ENCODE data around the gene DGCR8. TPM values are rescaled to one million over a fixed set of nuclear protein-coding genes. Genes with fewer than 3 reads are reported as not detected.

DGCR8 gene
- total RNA-seq, 2 experiments from 2014 or later = 52.3 to 55.2 TPM

- Mint-ChIP-seq H3K27ac (no peak overlapping the region), H3K4me1 (ENCODE audit: low read depth) (peaks cover 19% of the 10 kb centered on the region), H3K36me3 (ENCODE audit: low read depth) (peaks cover 34% of the 10 kb centered on the region), H3K9me3 (ENCODE audit: insufficient read depth) (no peaks in the 10 kb centered on the region), H3K27me3 (ENCODE audit: low read depth) (no peaks in the 10 kb centered on the region), H3K4me3 (no peak overlapping the region)
- no peak for DNase-seq
- no peak for ATAC-seq
- POLR2A ChIA-PET = interaction anchor here (0.6 to 1.0 kb wide), 2 partner anchors 11 to 29 kb away, joined by 3 to 5 read pairs; partner anchors contain the start of gene TRMT2A
- CTCF ChIA-PET = interaction anchor here (0.9 to 3.6 kb wide), 6 partner anchors 10 to 180 kb away, joined by 3 to 28 read pairs (median 8); partner anchors contain the start of genes RANBP1 and TRMT2A
Measured at GRCh38 chr22:20127869-20128618, 48.0 kb downstream of the DGCR8 start.

DNA sequence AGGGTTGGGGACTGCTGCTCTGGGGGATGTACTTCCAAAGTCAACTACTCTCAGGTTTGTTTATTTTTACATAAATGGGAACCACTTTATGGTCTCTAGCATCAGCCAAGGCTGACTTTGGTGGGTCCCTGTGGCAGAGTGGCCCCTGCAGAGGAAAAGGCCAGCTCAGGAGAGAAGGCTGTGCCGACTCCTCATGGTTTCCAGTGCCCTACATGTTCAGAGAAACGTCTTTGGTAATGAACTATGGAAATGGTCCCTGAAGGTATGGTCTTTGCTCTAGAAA, 48.5 kb downstream of the DGCR8 start:
- peaks cover 24% of the 10 kb centered on the region for H3K4me1 Mint-ChIP-seq (ENCODE audit: low read depth)
- ChIA-PET POLR2A (interaction anchor here (1.0 kb wide), 1 partner anchor 11 kb away, joined by 5 read pairs; the partner anchor contains the start of gene TRMT2A), CTCF (interaction anchor here (1.1 to 3.6 kb wide), 7 partner anchors 10 to 159 kb away, joined by 4 to 28 read pairs (median 8); partner anchors contain the start of genes RANBP1 and TRMT2A)
- no peak overlapping the region for H3K4me3 Mint-ChIP-seq
- H3K27me3 Mint-ChIP-seq (ENCODE audit: low read depth) = no peaks in the 10 kb centered on the region
- no peak overlapping the region for H3K27ac Mint-ChIP-seq
- ATAC-seq = no peak
- DNase-seq = no peak
- peaks cover 34% of the 10 kb centered on the region for H3K36me3 Mint-ChIP-seq (ENCODE audit: low read depth)
- no peaks in the 10 kb centered on the region for H3K9me3 Mint-ChIP-seq (ENCODE audit: insufficient read depth)

DNA sequence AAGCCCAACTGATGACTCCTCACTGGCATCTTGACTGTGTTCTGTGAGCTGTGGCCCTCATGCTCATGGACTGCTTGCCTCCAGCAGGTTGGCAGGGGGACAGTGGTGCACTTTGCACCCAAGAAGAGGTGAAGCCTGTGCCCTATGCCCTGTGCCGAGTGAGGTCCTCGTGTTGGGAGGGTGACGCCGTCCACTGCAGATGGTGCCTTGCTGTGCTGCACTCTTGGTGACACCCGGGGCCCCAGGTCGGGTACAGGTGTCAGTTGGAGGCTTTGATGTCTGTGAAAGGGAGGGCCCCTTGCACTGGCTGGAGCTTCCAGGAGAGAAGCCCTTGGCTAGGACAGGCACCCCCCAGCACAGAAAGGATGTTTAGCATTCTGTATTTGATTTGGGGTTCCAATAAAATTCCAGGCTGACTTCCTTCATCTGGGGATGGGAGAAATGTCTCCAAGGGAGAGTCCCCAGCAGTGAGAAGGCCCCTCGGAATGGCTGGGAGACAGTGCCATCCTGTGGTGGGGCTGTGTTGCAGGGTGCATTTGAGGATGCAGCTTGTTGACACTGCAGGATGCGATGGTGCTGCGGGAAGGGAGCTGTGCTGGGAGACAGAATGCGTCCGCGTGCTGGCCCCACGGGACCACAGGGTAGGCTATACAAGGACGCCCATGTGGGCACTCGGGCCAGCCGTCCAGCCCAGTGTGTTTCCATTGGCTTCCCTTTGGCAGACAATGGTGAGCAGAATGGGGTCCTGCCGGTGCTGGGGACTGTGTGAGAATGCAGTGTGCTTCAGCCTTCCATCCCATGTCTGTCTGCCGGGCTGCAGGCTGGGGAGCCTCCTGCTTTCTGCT, 49.1 kb downstream of the DGCR8 start:
- Mint-ChIP-seq H3K4me1 (ENCODE audit: low read depth) (peaks cover 25% of the 10 kb centered on the region), H3K27me3 (ENCODE audit: low read depth) (no peaks in the 10 kb centered on the region), H3K27ac (no peak overlapping the region), H3K4me3 (no peak overlapping the region), H3K36me3 (ENCODE audit: low read depth) (peaks cover 32% of the 10 kb centered on the region), H3K9me3 (ENCODE audit: insufficient read depth) (no peaks in the 10 kb centered on the region)
- ChIA-PET POLR2A (interaction anchor here (1.0 to 1.8 kb wide), 2 partner anchors 12 kb away, joined by 5 to 6 read pairs; partner anchors contain the start of gene TRMT2A), CTCF (interaction anchor here (0.5 to 3.6 kb wide), 13 partner anchors 11 to 180 kb away, joined by 3 to 28 read pairs (median 6); partner anchors contain the start of genes RANBP1 and TRMT2A)
- DNase-seq = peak; percentile 69
- no peak for ATAC-seq

- no peak overlapping the region for H3K4me3 Mint-ChIP-seq
Measured at GRCh38 chr22:20129747-20130014, 49.6 kb downstream of the DGCR8 start.

DNA sequence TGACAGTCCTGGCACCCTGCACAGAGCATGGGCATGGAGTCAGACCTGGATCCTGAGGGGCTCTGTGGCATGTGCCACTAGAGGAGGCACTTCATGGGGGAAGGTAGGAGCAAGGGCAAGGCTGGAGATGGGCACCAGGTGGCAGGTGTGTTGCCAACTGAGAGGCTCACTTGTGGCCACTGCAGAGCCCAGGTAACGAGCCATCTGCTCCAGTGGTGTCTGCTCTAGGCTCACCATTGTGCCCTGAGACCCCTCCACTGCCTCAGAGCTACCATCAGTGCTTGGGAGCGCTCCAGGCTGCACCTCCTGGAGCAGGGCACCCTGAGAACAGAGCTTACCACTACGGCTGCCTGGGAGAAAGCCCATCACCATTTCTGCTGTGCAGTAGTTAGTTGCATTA, 50.3 kb downstream of the DGCR8 start:
- no peak overlapping the region for H3K27ac Mint-ChIP-seq
- H3K27me3 Mint-ChIP-seq (ENCODE audit: low read depth) = no peaks in the 10 kb centered on the region
- H3K9me3 Mint-ChIP-seq (ENCODE audit: insufficient read depth) = no peaks in the 10 kb centered on the region
- peaks cover 24% of the 10 kb centered on the region for H3K4me1 Mint-ChIP-seq (ENCODE audit: low read depth)
- H3K36me3 Mint-ChIP-seq (ENCODE audit: low read depth) = peaks cover 22% of the 10 kb centered on the region
- POLR2A ChIA-PET = interaction anchor here (1.8 kb wide), 1 partner anchor 13 kb away, joined by 6 read pairs; the partner anchor contains the start of gene TRMT2A
- ATAC-seq (no peak), DNase-seq (peak; percentile 41)
- H3K4me3 Mint-ChIP-seq = peak overlapping the region; percentile 62
- CTCF ChIA-PET = interaction anchor here (0.9 to 3.6 kb wide), 8 partner anchors 8 to 161 kb away, joined by 3 to 28 read pairs (median 6); partner anchors contain the start of genes RANBP1 and TRMT2A

More at GRCh38 chr22:20129747-20130014, 49.6 kb downstream of the DGCR8 start:
- ATAC-seq = no peak
- CTCF ChIA-PET = interaction anchor here (0.5 to 3.6 kb wide), 12 partner anchors 12 to 181 kb away, joined by 3 to 28 read pairs (median 6); partner anchors contain the start of genes RANBP1 and TRMT2A
- POLR2A ChIA-PET = interaction anchor here (1.8 kb wide), 1 partner anchor 13 kb away, joined by 6 read pairs; the partner anchor contains the start of gene TRMT2A
- Mint-ChIP-seq H3K27ac (peak overlapping the region; percentile 25), H3K4me1 (ENCODE audit: low read depth) (peaks cover 24% of the 10 kb centered on the region), H3K27me3 (ENCODE audit: low read depth) (no peaks in the 10 kb centered on the region), H3K9me3 (ENCODE audit: insufficient read depth) (no peaks in the 10 kb centered on the region), H3K36me3 (ENCODE audit: low read depth) (peaks cover 27% of the 10 kb centered on the region)
- DNase-seq = no peak

DNA sequence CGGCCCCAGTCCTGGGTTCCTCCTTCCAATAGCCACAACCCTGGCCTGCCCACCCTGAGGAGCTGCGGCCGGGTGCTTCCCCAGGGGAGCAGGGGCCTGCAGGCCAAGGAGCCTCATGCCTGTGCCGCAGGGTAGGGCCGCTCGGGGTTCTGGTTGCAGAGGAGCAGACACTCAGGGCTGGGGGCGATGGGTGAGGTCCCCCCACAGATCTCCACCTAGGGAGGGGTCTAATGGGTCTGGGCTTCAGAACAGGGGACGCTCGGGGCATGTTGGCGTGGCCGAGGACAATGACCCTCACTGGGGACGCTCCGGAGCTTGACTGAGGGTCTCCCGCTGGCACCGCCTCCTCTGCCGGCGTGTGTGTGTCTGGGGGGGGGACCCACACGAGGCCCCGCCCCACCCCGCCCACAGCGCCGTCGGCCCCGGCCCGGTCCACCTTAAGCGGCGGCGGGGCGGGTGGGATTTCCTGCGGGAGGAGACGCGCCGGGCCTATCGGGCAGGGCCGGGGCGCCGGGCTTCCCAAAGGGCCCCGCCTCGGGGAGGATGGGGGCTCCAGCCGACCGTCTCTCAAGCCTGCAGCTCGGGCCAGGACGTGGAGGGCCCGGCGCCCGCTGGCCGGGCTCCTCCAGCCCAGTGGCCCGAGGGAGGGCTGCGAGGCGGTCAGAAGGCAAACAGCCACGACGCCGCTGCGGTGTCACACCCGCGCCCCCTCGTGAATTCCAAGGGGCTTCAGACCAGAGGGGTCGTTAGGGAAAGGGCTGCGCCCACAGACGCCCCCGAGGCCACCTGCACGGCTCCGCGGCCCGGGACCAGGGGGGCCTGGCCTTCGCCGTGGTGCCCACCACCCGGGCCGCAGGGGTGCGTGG, 50.9 kb downstream of the DGCR8 start:
- DNase-seq = peak; percentile 74
- peak overlapping the region; percentile 64 for H3K27ac Mint-ChIP-seq
- ChIA-PET POLR2A (interaction anchor here (1.8 kb wide), 1 partner anchor 14 kb away, joined by 6 read pairs; the partner anchor contains the start of gene TRMT2A), CTCF (interaction anchor here (0.9 to 3.6 kb wide), 6 partner anchors 9 to 162 kb away, joined by 3 to 28 read pairs (median 8); partner anchors contain the start of genes RANBP1 and TRMT2A)
- no peaks in the 10 kb centered on the region for H3K9me3 Mint-ChIP-seq (ENCODE audit: insufficient read depth)
- peak overlapping the region; percentile 62 for H3K4me3 Mint-ChIP-seq
- peaks cover 19% of the 10 kb centered on the region for H3K36me3 Mint-ChIP-seq (ENCODE audit: low read depth)
- H3K4me1 Mint-ChIP-seq (ENCODE audit: low read depth) = peaks cover 24% of the 10 kb centered on the region
- ATAC-seq = peak; percentile 69
- H3K27me3 Mint-ChIP-seq (ENCODE audit: low read depth) = no peaks in the 10 kb centered on the region

- CTCF ChIA-PET = no interaction called here
- H3K4me1 Mint-ChIP-seq (ENCODE audit: low read depth) = peaks cover 24% of the 10 kb centered on the region
- no peaks in the 10 kb centered on the region for H3K27me3 Mint-ChIP-seq (ENCODE audit: low read depth)
- H3K4me3 Mint-ChIP-seq = peak within 1 kb of the TSS; percentile 72
- H3K9me3 Mint-ChIP-seq (ENCODE audit: insufficient read depth) = no peaks in the 10 kb centered on the region
- peak; percentile 62 for ATAC-seq
- POLR2A ChIA-PET = no interaction called here
- H3K36me3 Mint-ChIP-seq (ENCODE audit: low read depth) = peaks cover 14% of the 10 kb centered on the region
- DNase-seq = peak; percentile 40
- peak within 1 kb of the TSS; percentile 64 for H3K27ac Mint-ChIP-seq
Measured at GRCh38 chr22:20131597-20131858, 51.5 kb downstream of the DGCR8 start, which contains the start of gene ZDHHC8. Gene ZDHHC8 (plus strand): TSS chr22:20131804. CDS start chr22:20131948, 144 bp downstream.

GRCh38 chr22:20131859-20132685, 52.0 kb downstream of the DGCR8 start:
- ChIA-PET CTCF (no interaction called here), POLR2A (no interaction called here)
- H3K4me3 Mint-ChIP-seq = peak overlapping the region; percentile 72
- no peaks in the 10 kb centered on the region for H3K9me3 Mint-ChIP-seq (ENCODE audit: insufficient read depth)
- H3K36me3 Mint-ChIP-seq (ENCODE audit: low read depth) = peaks cover 9% of the 10 kb centered on the region
- no peak overlapping the region for H3K27ac Mint-ChIP-seq
- ATAC-seq (peak; percentile 28), DNase-seq (no peak)
- no peaks in the 10 kb centered on the region for H3K27me3 Mint-ChIP-seq (ENCODE audit: low read depth)
- peaks cover 24% of the 10 kb centered on the region for H3K4me1 Mint-ChIP-seq (ENCODE audit: low read depth)

DNA sequence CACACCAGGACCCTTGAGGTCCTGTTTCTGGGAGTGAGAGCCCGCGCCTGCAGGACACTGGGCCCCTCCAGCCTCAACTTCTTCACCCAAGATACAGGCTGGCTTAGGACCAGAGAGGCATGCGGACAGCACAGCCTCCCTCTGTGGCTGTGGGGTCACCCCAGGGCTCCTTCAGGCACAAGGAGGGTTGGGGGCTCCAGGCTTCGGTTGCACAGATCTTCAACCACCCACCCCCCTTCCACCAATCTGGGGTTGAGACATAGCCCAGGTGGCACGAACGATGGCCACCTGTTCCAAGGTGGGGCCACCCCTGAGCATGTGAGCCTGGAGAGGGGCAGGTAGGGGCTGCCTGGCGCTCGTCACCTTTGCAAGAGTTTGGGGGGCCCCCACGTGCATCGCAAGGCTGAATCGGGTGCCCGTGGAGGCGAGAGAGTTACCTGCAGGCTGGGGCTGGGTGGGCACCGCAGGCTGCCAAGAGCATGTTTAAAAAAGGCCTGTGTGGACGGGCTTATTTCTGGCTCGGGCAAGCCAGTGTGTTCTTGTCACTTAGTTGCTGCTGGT, 52.7 kb downstream of the DGCR8 start:
- Mint-ChIP-seq H3K36me3 (ENCODE audit: low read depth) (peaks cover 3% of the 10 kb centered on the region), H3K27me3 (ENCODE audit: low read depth) (no peaks in the 10 kb centered on the region), H3K4me1 (ENCODE audit: low read depth) (peaks cover 24% of the 10 kb centered on the region), H3K27ac (no peak overlapping the region), H3K9me3 (ENCODE audit: insufficient read depth) (no peaks in the 10 kb centered on the region), H3K4me3 (peak overlapping the region; percentile 72)
- DNase-seq (no peak), ATAC-seq (no peak)
- ChIA-PET CTCF (no interaction called here), POLR2A (no interaction called here)

GRCh38 chr22:20133930-20134549, 54.0 kb downstream of the DGCR8 start:
- H3K9me3 Mint-ChIP-seq (ENCODE audit: insufficient read depth) = no peaks in the 10 kb centered on the region
- ChIA-PET POLR2A (no interaction called here), CTCF (no interaction called here)
- H3K4me3 Mint-ChIP-seq = peak overlapping the region; percentile 44
- peaks cover 21% of the 10 kb centered on the region for H3K4me1 Mint-ChIP-seq (ENCODE audit: low read depth)
- ATAC-seq (no peak), DNase-seq (no peak)
- H3K36me3 Mint-ChIP-seq (ENCODE audit: low read depth) = no peaks in the 10 kb centered on the region
- no peaks in the 10 kb centered on the region for H3K27me3 Mint-ChIP-seq (ENCODE audit: low read depth)
- H3K27ac Mint-ChIP-seq = peak overlapping the region; percentile 30
